Caki2 (cell line): Measurements from ENCODE around the gene CD44. TPM values are rescaled to one million over a fixed set of nuclear protein-coding genes. Genes with fewer than 3 reads are reported as not detected.

ENCODE experiments used
- DNase-seq: peaks from one replicate; pipeline ENCODE4 v3.0.0-alpha.2; 2015; ENCODE audit warnings: low read depth
- in situ Hi-C: cut with HindIII; loops from 2 replicates; pipeline ENCODE4 v1.10.0; 2016; ENCODE audit warnings: low sequenced_read_pairs, low pct_unique_long_range_greater_than_20kb, mixed read lengths
- total RNA-seq: library from RNA; depleted of rRNA; stranded (reverse); fragments of >200 nt; shearing (Covaris generic); gene quantifications from 2 replicates; pipeline ENCODE4 v1.2.3, GENCODE V29; 2014; ENCODE audit warnings: low replicate concordance

CD44 gene
- total RNA-seq, 1 experiment from 2014 or later: 219 TPM

DNA sequence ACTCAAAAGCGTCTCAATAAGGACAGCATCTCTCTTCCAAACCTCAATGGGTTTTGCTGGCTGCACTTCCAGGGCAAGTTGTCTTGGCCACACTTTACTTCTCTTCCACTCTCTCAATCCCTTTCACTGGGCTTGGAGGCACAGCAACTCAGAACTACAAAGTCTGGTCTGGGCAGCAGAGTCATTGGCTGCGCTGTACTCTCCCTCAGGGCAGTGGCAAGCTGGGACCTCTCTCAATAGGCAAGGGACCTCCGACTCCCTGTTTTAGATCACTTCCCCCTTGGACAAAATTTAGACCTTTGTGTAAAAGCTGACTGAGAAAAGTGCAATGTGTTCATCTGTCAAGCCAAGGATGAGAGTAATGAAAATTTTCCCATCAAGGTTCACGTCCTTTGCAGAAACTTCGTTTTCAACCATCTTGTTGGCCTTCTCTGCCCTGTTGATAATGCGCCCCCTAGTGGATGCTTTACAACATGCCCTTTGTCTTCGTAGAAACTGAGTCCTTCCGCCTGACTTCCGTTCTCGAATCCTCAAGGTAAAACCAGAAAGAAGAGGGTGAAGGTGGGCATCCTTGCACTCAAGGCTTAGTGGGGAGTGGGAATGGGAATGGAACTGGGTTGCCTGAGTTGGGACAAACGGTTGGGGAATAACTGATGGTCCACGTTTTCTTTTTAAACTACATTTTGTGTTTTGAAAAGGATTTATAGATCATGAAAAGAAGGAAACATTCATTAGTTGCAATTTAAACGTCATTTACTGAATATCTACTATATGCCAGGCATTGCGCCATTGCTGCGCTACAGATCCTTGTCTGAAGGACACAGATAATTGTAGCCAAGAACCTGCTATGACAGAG lies 99.1 kb downstream of the CD44 start:
- DNase-seq: no peak
- in situ Hi-C loops: no loop called here

- in situ Hi-C loops: no loop called here
- no peak for DNase-seq
Observed at GRCh38 chr11:35238882-35239281, 99.9 kb downstream of the CD44 start.

DNA sequence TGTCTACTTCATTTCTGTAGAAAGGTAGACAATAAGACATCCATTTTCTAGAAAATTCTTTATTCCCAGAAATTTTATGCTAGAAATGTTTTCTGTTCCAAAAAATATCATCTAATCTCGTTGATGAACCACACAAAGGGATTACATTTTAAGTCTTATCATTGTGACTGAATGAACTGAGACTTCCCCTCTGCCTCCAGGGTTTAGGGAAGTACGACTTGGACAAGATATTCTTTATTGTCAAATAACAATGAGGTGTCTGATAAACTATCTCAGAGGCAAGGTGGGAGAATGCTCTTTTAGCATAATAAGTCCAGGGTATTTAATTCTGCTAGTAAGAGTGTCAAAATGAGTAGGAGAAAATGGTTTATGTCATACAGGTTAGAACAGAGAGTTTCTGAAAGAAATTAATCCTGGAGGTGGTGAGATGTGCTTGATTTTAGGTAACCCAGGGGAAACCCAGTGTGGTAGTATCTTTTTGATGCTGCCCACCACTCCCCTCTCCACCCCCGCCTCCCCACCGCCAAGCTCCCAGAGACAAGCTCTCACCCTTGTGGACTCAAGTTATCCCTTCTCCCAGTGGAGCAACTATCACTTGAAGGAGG lies 100.6 kb downstream of the CD44 start:
- in situ Hi-C loops: no loop called here
- DNase-seq: no peak

- in situ Hi-C loops: no loop called here
- no peak for DNase-seq
Observed at GRCh38 chr11:35241083-35241482, 102.1 kb downstream of the CD44 start.

DNA sequence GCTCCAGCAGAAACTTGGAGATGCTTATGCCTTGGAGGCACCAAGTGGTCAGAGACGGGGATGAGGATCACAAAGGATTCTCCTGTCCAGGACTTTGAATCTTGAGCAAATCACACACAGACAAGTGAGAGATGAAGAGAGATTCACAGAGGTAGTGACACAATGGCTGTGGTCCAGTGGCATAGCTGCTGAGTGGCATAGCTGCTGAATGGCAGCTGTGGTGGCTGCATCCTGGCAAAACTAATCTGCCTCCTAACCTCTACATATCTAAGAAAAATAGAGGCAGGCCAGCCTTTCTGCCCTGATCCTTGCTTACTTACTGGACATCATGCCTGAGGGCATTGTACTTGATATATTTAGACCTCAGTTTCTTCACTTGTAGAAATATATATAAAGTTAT lies 102.6 kb downstream of the CD44 start:
- no peak for DNase-seq
- in situ Hi-C loops: no loop called here

GRCh38 chr11:35242412-35243242 lies 103.7 kb downstream of the CD44 start:
- DNase-seq: no peak
- in situ Hi-C loops: no loop called here

- DNase-seq: no peak
- in situ Hi-C loops: no loop called here
Observed at GRCh38 chr11:35243774-35244173, 104.8 kb downstream of the CD44 start.

DNA sequence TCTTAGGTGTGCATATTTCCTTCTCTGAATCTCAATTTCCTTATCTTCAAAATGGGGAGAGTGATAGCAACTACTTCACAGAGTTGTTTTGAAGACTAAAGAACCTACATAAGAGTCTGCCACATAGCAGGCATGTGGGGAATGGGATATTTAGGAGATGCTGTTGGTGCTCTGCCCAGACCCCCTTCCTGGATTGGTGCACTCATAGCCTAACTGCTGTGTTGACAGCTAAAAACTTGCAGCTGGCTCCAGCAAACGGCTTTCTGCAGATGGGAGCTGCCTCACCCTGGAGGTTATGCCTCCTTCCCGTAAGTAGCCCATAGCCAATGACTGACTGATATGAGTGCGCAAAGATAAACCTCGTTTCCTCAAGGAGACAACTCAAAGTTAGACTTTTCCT lies 106.1 kb downstream of the CD44 start:
- no peak for DNase-seq
- in situ Hi-C loops: no loop called here

DNA sequence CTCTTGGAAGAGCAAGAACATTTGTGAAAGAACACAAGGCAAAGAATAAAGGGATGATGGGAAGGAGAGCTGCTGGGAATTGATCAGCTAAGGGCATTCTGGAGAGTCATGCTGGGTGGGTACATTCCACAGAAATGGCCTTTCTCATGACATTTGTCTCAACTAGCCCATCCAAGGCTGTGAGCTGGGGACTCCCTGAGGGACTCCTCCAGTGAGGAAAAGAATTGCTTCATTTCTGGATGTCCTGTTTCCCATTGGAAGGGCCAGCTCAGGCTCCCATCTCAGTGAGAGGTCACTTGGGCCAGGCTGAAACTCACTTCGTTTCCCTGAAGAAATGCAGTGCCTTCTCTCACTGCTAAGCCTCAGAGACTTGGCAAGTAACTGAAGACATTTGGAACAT lies 106.8 kb downstream of the CD44 start:
- DNase-seq: no peak
- in situ Hi-C loops: no loop called here

GRCh38 chr11:35246745-35247144 lies 107.8 kb downstream of the CD44 start:
- DNase-seq: no peak
- in situ Hi-C loops: no loop called here

- DNase-seq: no peak
- in situ Hi-C loops: no loop called here
Observed at GRCh38 chr11:35247428-35247827, 108.5 kb downstream of the CD44 start.

- no peak for DNase-seq
- in situ Hi-C loops: no loop called here
Observed at GRCh38 chr11:35247863-35248262, 108.9 kb downstream of the CD44 start.

DNA sequence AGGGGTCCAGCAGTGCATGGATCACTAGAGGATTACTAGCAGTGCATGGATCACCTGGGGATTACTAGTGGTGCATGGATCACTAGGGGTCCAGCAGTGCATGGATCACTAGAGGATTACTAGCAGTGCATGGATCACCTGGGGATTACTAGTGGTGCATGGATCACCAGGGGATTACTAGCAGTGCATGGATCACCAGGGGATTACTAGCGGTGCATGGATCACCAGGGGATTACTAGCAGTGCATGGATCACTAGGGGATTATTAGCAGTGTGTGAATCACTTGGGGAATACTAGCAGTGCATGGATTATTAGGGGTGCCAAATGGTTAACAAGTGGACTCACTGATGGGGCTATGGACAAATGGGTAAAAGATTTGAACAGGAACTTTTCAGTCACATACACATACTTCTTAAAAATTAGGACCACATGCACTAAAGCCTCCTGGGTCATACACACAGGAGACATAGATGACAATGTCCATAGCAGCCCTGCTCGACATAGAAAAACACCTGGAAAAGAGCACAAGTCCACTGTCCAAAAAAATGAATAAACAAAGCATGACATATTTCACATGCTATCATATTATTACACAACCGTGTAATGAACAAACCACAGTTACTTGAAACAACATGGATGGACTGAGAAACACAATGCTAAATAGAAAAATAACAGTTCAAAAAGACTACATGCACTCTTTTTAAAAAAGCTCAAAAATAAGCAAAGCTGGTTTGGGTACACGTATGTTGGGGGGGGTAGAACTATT lies 109.8 kb downstream of the CD44 start:
- no peak for DNase-seq
- in situ Hi-C loops: no loop called here

DNA sequence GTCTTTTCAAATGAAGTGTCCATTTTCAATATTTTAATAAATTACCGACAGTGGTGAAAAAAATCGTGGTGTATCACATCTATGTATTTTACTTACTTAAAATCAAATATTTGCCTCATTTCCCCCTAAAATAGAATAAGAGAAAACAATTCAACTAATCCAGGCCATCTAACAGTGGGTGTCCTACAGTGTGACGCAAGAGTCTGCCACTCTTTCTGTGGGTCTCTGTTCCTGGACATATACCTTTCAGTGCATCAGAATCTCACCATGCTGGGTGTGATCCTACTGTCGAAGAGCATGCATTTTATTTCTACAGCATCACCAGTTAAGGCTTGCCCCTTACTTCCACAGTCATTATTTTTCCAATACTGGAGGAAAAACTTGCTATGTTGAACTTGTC lies 111.2 kb downstream of the CD44 start:
- no peak for DNase-seq
- in situ Hi-C loops: no loop called here

GRCh38 chr11:35250621-35251020 lies 111.7 kb downstream of the CD44 start:
- no peak for DNase-seq
- in situ Hi-C loops: no loop called here

DNA sequence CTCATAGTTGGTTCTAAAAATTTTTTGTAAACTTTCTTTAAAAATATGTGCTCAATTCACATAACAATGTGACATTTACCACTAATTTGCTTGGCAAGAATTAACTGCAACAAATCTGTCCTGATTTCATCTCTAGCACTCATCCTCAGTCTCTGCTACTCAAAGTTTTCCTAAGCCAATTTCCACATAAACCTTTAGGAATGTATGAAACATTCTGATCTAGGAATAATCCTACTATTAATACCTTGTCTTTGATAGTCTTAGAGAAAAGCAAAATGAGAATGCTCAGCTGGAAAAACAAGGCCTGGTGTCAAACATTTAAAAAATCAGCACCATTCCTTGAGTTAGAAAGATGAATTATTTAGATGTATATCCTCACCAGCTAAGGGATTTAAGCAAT lies 114.3 kb downstream of the CD44 start:
- DNase-seq: no peak
- in situ Hi-C loops: no loop called here

GRCh38 chr11:35255514-35255913 lies 116.5 kb downstream of the CD44 start:
- in situ Hi-C loops: no loop called here
- DNase-seq: no peak

GRCh38 chr11:35256296-35256695 lies 117.3 kb downstream of the CD44 start:
- in situ Hi-C loops: no loop called here
- DNase-seq: no peak
